ENCODE data around the gene KCNH3.

Gene KCNH3

GRCh38 chr12:49557187-49557916 lies 18.5 kb downstream of the KCNH3 start:
- Histone ChIP-seq H3K9me3 (ENCODE audit: control insufficient read depth, low read length) (no peaks in the 10 kb centered on the region), H3K9ac (ENCODE audit: low read length) (no peak overlapping the region), H3K36me3 (ENCODE audit: control insufficient read depth, insufficient read depth, low read length, severe bottlenecking) (peaks cover 57% of the 10 kb centered on the region), H3K27me3 (replicated peaks; ENCODE audit: control insufficient read depth, insufficient read depth, low read length) (no peaks in the 10 kb centered on the region), H3K4me1 (ENCODE audit: control insufficient read depth, insufficient read depth, low read length) (no peaks in the 10 kb centered on the region), H3K4me3 (ENCODE audit: low read length) (no peak overlapping the region)
- DNase-seq (ENCODE audit: low read depth): no peak

GRCh38 chr12:49557917-49558215 lies 19.0 kb downstream of the KCNH3 start:
- Histone ChIP-seq H3K4me3 (ENCODE audit: low read length) (no peak overlapping the region), H3K36me3 (ENCODE audit: control insufficient read depth, insufficient read depth, low read length, severe bottlenecking) (peaks cover 62% of the 10 kb centered on the region), H3K9ac (ENCODE audit: low read length) (no peak overlapping the region), H3K4me1 (ENCODE audit: control insufficient read depth, insufficient read depth, low read length) (no peaks in the 10 kb centered on the region), H3K27me3 (replicated peaks; ENCODE audit: control insufficient read depth, insufficient read depth, low read length) (no peaks in the 10 kb centered on the region), H3K9me3 (ENCODE audit: control insufficient read depth, low read length) (no peaks in the 10 kb centered on the region)
- no peak for DNase-seq (ENCODE audit: low read depth)

GRCh38 chr12:49558526-49558925 lies 19.7 kb downstream of the KCNH3 start:
- H3K4me3 ChIP-seq (ENCODE audit: low read length): no peak overlapping the region
- no peaks in the 10 kb centered on the region for H3K9me3 ChIP-seq (ENCODE audit: control insufficient read depth, low read length)
- peaks cover 69% of the 10 kb centered on the region for H3K36me3 ChIP-seq (ENCODE audit: control insufficient read depth, insufficient read depth, low read length, severe bottlenecking)
- no peaks in the 10 kb centered on the region for H3K4me1 ChIP-seq (ENCODE audit: control insufficient read depth, insufficient read depth, low read length)
- H3K9ac ChIP-seq (ENCODE audit: low read length): no peak overlapping the region
- no peak for DNase-seq (ENCODE audit: low read depth)
- no peaks in the 10 kb centered on the region for H3K27me3 ChIP-seq (replicated peaks; ENCODE audit: control insufficient read depth, insufficient read depth, low read length)

GRCh38 chr12:49559011-49559675 lies 20.3 kb downstream of the KCNH3 start:
- H3K9me3 ChIP-seq (ENCODE audit: control insufficient read depth, low read length): no peaks in the 10 kb centered on the region
- no peak overlapping the region for H3K9ac ChIP-seq (ENCODE audit: low read length)
- no peak overlapping the region for H3K4me3 ChIP-seq (ENCODE audit: low read length)
- no peaks in the 10 kb centered on the region for H3K27me3 ChIP-seq (replicated peaks; ENCODE audit: control insufficient read depth, insufficient read depth, low read length)
- no peaks in the 10 kb centered on the region for H3K4me1 ChIP-seq (ENCODE audit: control insufficient read depth, insufficient read depth, low read length)
- no peak for DNase-seq (ENCODE audit: low read depth)
- peaks cover 75% of the 10 kb centered on the region for H3K36me3 ChIP-seq (ENCODE audit: control insufficient read depth, insufficient read depth, low read length, severe bottlenecking)

- no peak for DNase-seq (ENCODE audit: low read depth)
- Histone ChIP-seq H3K4me3 (ENCODE audit: low read length) (no peak overlapping the region), H3K36me3 (ENCODE audit: control insufficient read depth, insufficient read depth, low read length, severe bottlenecking) (peaks cover 85% of the 10 kb centered on the region), H3K9me3 (ENCODE audit: control insufficient read depth, low read length) (no peaks in the 10 kb centered on the region), H3K9ac (ENCODE audit: low read length) (no peak overlapping the region), H3K27me3 (replicated peaks; ENCODE audit: control insufficient read depth, insufficient read depth, low read length) (no peaks in the 10 kb centered on the region), H3K4me1 (ENCODE audit: control insufficient read depth, insufficient read depth, low read length) (no peaks in the 10 kb centered on the region)
Observed at GRCh38 chr12:49560695-49561094, 21.9 kb downstream of the KCNH3 start.

DNA sequence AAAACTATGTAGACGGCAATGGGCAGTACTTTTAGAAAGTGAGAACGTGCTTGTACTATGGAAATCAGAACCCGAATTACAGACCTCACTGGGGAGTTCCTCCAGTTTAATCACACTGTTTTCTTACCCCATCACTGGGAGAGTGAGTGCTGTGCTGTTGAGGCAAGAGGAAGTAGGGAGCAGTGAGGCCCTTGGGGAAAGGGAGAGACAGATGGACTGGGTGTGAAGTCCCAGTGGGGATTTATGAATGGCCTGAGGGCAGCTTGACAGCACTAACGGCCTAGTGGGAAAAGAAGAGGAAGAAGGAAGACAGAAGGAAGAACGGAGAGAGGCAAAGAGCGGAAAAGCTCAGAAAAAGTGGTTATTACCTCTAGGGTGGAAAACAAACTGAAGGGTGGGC lies 23.4 kb downstream of the KCNH3 start:
- H3K4me1 ChIP-seq (ENCODE audit: control insufficient read depth, insufficient read depth, low read length): peaks cover 10% of the 10 kb centered on the region
- H3K9ac ChIP-seq (ENCODE audit: low read length): no peak overlapping the region
- DNase-seq (ENCODE audit: low read depth): no peak
- H3K9me3 ChIP-seq (ENCODE audit: control insufficient read depth, low read length): no peaks in the 10 kb centered on the region
- H3K4me3 ChIP-seq (ENCODE audit: low read length): no peak overlapping the region
- H3K27me3 ChIP-seq (replicated peaks; ENCODE audit: control insufficient read depth, insufficient read depth, low read length): no peaks in the 10 kb centered on the region
- peaks cover 77% of the 10 kb centered on the region for H3K36me3 ChIP-seq (ENCODE audit: control insufficient read depth, insufficient read depth, low read length, severe bottlenecking)

DNA sequence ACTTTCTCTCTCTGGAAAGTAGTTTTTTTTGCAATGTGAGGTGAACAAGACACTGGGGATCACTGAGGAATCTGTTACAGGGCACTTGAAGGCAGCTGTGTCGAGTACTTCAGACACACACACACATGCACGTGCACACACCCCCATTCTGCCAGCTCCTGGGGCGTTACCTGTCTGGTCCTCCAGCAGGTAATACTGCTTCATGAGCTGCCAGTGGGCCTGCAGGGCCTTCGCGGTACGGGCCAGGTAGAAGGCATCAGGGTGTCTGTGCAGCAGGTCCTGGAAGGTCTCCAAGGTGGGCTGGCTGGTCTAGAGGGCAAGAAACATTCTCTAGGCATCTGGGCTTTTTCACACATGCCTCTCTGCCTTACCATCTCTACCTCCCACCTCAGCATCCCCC lies 24.0 kb downstream of the KCNH3 start:
- H3K4me3 ChIP-seq (ENCODE audit: low read length): no peak overlapping the region
- peaks cover 73% of the 10 kb centered on the region for H3K36me3 ChIP-seq (ENCODE audit: control insufficient read depth, insufficient read depth, low read length, severe bottlenecking)
- H3K9me3 ChIP-seq (ENCODE audit: control insufficient read depth, low read length): no peaks in the 10 kb centered on the region
- no peak for DNase-seq (ENCODE audit: low read depth)
- H3K27me3 ChIP-seq (replicated peaks; ENCODE audit: control insufficient read depth, insufficient read depth, low read length): no peaks in the 10 kb centered on the region
- H3K9ac ChIP-seq (ENCODE audit: low read length): no peak overlapping the region
- peaks cover 12% of the 10 kb centered on the region for H3K4me1 ChIP-seq (ENCODE audit: control insufficient read depth, insufficient read depth, low read length)

DNA sequence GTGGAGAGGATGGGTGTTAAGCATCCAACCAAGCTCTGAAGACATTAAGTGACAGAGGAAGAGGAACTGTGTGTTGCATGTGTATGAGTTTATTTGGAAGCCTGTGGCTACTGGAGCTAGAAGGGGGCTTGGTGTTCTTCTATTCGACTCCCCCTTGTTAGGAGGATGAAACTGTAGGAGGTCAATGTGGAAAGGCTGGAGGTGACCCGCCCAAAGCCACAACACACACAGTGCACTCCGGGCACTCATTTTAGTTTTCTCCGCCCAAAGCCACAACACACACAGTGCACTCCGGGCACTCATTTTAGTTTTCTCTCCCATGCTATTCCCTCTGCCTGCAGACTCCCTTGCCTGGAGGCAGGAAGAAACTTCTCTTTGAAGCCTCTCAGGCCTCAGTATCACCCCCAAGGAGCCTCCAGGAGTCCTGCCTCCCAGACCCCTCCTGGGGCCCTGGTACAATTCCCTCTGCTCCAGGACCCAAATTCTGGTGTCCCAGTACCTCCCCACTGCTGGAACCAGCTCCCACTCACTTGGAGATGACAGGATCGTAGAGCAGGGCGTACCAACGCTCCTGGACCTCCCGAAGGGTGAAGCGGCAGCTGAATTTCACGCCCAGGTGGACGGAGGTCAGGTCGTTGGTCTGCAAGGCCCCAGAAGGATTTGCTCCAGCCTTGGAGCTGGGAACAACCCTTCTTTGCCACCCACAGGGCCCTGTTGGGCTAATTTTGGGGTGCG lies 25.3 kb downstream of the KCNH3 start:
- Histone ChIP-seq H3K9me3 (ENCODE audit: control insufficient read depth, low read length) (no peaks in the 10 kb centered on the region), H3K9ac (ENCODE audit: low read length) (no peak overlapping the region), H3K4me1 (ENCODE audit: control insufficient read depth, insufficient read depth, low read length) (peaks cover 16% of the 10 kb centered on the region), H3K36me3 (ENCODE audit: control insufficient read depth, insufficient read depth, low read length, severe bottlenecking) (peaks cover 60% of the 10 kb centered on the region), H3K4me3 (ENCODE audit: low read length) (no peak overlapping the region), H3K27me3 (replicated peaks; ENCODE audit: control insufficient read depth, insufficient read depth, low read length) (no peaks in the 10 kb centered on the region)
- DNase-seq (ENCODE audit: low read depth): no peak

DNA sequence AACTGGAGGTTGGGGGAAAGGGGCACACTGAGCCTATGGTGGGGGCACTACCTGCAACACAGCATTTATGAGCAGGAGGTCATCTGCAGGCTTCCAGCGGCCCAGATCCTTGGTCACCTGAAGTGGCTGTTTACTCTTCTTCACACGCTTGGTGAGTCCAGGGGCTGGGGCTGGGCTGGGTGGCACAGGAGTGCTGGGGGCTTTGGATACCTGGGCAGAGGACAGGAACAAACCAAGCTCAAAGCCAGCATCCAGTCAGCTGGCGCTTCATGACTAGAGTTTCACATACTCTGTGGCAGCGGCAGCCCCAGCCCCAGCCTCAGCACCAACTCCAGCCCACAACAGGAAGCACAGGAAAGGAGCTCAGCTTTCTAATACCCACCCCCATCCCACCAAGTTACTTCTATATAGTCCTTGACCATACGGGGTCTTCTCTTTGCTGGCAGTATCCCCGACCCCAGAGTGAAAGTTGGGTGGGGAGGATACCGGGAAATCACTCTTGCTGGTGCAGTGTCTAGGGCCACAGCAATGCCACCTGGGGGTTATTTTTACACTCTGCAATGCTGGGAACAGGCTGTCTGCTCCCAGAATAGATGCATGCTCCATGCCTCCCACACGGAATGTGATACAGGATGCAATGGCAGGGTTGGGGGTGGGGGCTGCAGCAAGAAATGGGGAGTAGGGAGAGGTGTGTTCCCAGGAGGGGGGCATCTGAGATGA lies 26.0 kb downstream of the KCNH3 start:
- Histone ChIP-seq H3K27me3 (replicated peaks; ENCODE audit: control insufficient read depth, insufficient read depth, low read length) (no peaks in the 10 kb centered on the region), H3K36me3 (ENCODE audit: control insufficient read depth, insufficient read depth, low read length, severe bottlenecking) (peaks cover 53% of the 10 kb centered on the region), H3K4me1 (ENCODE audit: control insufficient read depth, insufficient read depth, low read length) (peaks cover 19% of the 10 kb centered on the region), H3K9ac (ENCODE audit: low read length) (no peak overlapping the region), H3K9me3 (ENCODE audit: control insufficient read depth, low read length) (no peaks in the 10 kb centered on the region), H3K4me3 (ENCODE audit: low read length) (no peak overlapping the region)
- no peak for DNase-seq (ENCODE audit: low read depth)

DNA sequence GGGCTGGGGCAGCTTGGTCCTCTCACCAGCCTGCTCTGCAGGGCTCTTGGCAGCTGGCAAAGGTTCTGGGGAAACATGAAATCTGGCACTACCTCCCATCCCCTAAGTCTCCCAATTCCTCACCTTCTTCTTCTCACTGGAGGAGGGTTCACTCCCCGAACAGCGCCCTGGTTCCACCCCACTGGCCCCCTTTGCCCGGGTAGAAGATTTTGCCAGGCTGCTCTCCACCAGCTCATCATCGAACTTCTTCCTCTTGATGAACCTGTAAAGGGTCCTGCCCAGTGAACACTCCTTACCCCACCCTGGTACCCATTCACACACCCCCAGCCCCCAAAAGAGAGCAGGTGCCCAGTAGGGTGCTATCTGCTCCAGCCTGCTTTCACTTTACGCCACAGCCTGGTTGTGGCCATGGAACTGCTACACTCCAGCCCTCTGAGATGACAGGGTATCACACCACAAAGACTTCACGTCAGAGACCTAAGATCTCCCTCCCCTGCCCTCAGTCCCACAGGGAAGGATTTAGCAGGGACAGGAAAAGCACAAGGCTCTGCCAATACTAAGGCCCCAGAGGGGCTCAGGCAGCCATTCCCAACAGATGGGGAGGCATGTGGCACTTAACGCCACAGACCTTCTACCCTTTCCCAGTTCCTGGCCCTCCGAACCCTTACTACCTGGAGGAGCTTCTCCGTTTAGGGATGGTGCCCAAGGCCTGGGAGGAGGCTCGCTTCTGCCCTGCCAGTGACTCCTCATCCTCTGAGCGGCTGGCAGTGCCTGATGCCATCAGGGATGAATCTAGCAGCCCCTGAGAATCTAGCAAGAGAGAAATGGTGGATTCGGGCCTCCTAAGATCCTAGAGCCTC lies 26.8 kb downstream of the KCNH3 start:
- H3K9me3 ChIP-seq (ENCODE audit: control insufficient read depth, low read length): no peaks in the 10 kb centered on the region
- H3K9ac ChIP-seq (ENCODE audit: low read length): no peak overlapping the region
- DNase-seq (ENCODE audit: low read depth): no peak
- H3K4me1 ChIP-seq (ENCODE audit: control insufficient read depth, insufficient read depth, low read length): peaks cover 19% of the 10 kb centered on the region
- no peak overlapping the region for H3K4me3 ChIP-seq (ENCODE audit: low read length)
- no peaks in the 10 kb centered on the region for H3K27me3 ChIP-seq (replicated peaks; ENCODE audit: control insufficient read depth, insufficient read depth, low read length)
- peaks cover 45% of the 10 kb centered on the region for H3K36me3 ChIP-seq (ENCODE audit: control insufficient read depth, insufficient read depth, low read length, severe bottlenecking)
